Left ventricle myocardium superior (tissue), 1 donor: Measurements from ENCODE around the gene ZNF554. TPM values are rescaled to one million over a fixed set of nuclear protein-coding genes. Genes with fewer than 3 reads are reported as not detected.

ENCODE experiments used
- ATAC-seq: fragments of 200-7000 bp; cut with Tn5 transposase; one replicate; pipeline ENCODE4 v1.9.1; 2020; ENCODE audit warnings: mild to moderate bottlenecking, moderate library complexity
- DNase-seq: peaks from one replicate; pipeline ENCODE4 v3.0.0-alpha.2; 2020
- intact Hi-C: fragments of 100-400 bp; cut with micrococcal nuclease; formaldehyde crosslinking; loops from one replicate; pipeline ENCODE4 v1.11.0; 2022
- long read RNA-seq: library from polyadenylated mRNA; unstranded; transcript quantifications from one replicate; pipeline ENCODE4 v2.0.0, GENCODE V29; 2021
- total RNA-seq: library from RNA; stranded (reverse); fragmentation: NEBNext Ultra II Directional; extraction: Animal tissue kit (Norgen Biotek cat#: 25700); gene quantifications from one replicate; pipeline ENCODE4 v1.2.1, GENCODE V29; 2021
- donor health status: DM: no; HTN: yes; CAD: no; lungs with severe emphysema.

The ZNF554 gene
- total RNA-seq: 4.7 TPM
- long read RNA-seq, transcript ZNF554-201 (5 exons, 2,736 nt): major isoform, 6 of 17 reads
- long read RNA-seq, partial matches to known transcripts: 0 of 17 reads
- long read RNA-seq, other reads (novel, unspliced or antisense): 7 of 17 reads

DNA sequence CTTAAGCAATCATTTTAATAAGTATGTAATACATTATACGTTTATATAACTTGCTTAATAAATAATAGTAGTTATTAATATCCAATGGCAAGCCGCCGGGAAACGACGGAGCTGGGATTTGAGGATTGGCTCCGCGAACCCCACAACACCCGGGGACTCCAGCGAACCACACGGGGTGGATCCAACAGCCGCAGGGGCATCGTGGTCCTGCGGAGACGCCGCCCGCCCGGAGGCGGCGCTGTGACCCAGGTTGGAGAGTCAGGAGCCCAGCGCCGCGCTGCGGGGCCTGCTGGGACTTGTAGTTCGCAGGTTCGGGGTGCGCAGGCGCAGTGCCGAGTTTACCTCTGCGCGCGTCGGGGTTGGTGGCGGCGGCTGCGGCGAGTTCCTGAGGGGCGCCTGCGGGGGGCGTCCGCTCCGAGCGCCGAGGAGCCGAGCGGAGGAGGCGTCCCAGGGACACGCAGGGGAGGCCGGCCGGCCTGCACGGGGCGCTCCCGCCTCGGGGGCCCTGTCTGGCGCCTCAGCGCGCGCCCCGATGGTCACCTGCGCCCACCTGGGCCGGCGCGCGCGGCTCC is at the start of gene ZNF554:
ZNF554 (plus strand) TSS at position 329 of the 572 bp plus-strand sequence; CDS start at position 533, 204 bp downstream.
- DNase-seq: peak; percentile 100
- intact Hi-C loops: no loop called here
- peak; percentile 97 for ATAC-seq

GRCh38 chr19:2770055-2771013 is 49.3 kb upstream of the ZNF554 start:
- ATAC-seq (peak; percentile 78), DNase-seq (peak; percentile 78)
- intact Hi-C loops: no loop called here

GRCh38 chr19:2771786-2772674 is 47.6 kb upstream of the ZNF554 start:
- DNase-seq (peak; percentile 64), ATAC-seq (peak; percentile 22)
- intact Hi-C loops: no loop called here

GRCh38 chr19:2774083-2774679 is 45.5 kb upstream of the ZNF554 start:
- ATAC-seq (peak; percentile 65), DNase-seq (peak; percentile 83)
- intact Hi-C loops: no loop called here

DNA sequence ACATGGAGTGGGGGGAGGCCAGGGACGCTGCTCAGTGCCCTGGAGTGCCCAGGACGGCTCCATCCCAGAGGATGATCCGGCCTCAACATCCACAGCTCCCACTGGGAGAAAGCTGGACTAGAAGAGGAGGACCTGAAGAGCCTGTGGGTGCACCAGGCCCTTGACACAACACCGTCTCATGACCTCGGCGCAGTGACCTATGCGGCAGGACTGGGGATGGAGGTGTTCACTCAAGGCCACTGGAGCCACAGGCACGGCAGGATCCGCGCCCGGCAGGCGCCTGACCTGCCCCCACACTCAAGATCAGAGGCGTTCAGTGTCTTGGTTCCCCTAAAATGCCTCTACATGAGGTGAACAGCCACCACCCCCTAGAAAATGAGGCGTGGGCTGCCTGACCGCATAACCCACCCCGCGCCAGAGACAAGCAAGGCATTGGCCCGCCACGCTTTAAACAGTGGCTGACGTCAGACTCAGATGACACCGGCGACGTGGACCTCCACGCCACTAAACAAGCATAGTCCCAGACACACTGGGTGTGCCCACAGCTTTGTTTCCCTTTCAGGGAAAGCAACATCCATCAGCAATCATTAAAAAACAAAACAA is 44.6 kb upstream of the ZNF554 start:
- no peak for DNase-seq
- ATAC-seq: no peak
- intact Hi-C loops: no loop called here

DNA sequence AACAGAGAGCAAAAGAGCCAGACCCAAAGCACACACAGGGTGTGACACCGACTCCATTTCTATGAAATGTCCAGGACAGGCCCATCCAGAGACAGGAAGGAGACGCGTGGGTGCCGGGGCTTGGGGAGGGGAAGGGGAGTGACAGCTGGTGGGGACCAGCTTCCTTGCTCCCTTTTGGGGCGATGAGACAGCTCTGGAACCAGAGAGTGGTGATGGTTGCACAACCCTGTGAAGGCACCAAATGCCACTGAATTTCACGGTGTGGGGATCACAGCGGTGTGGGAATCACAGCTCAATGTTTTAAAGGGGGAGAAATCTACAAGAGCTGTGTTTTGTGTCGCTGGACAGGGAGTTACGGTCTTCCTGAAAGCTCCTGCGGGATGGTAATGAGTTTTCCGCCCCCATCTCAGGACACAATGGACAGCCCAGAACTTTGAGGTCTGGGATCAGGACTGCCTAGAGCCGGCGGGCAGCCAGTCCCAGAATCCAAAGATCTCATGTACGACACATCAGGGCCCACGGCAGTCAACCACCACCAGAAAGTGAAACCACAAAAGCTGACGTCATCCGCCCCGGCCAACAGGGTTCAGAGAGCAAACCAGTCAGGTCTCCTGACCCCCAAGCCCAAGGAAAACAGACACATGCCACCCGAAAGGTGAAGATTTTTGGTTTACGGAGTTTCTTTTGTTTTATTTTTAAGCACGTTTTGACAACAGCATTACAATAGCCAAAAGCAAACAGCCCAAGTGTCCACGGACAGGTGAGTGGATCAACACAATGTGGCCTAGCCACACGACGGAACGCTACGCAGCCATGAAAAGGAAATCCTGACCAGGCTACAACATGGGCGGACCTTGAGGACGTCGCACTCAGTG is 43.9 kb upstream of the ZNF554 start:
- ATAC-seq (peak; percentile 26), DNase-seq (peak; percentile 81)
- intact Hi-C loops: no loop called here

GRCh38 chr19:2777952-2778683 is 41.5 kb upstream of the ZNF554 start:
- intact Hi-C loops: no loop called here

GRCh38 chr19:2779121-2779740 is 40.4 kb upstream of the ZNF554 start:
- intact Hi-C loops: no loop called here
- no peak for ATAC-seq
- DNase-seq: no peak

More at GRCh38 chr19:2777952-2778683, 41.5 kb upstream of the ZNF554 start:
- DNase-seq: no peak
- ATAC-seq: no peak

GRCh38 chr19:2780284-2780683 is 39.4 kb upstream of the ZNF554 start:
- ATAC-seq (no peak), DNase-seq (no peak)
- intact Hi-C loops: no loop called here

GRCh38 chr19:2782329-2782935 is 37.2 kb upstream of the ZNF554 start:
- DNase-seq (no peak), ATAC-seq (no peak)
- intact Hi-C loops: no loop called here

DNA sequence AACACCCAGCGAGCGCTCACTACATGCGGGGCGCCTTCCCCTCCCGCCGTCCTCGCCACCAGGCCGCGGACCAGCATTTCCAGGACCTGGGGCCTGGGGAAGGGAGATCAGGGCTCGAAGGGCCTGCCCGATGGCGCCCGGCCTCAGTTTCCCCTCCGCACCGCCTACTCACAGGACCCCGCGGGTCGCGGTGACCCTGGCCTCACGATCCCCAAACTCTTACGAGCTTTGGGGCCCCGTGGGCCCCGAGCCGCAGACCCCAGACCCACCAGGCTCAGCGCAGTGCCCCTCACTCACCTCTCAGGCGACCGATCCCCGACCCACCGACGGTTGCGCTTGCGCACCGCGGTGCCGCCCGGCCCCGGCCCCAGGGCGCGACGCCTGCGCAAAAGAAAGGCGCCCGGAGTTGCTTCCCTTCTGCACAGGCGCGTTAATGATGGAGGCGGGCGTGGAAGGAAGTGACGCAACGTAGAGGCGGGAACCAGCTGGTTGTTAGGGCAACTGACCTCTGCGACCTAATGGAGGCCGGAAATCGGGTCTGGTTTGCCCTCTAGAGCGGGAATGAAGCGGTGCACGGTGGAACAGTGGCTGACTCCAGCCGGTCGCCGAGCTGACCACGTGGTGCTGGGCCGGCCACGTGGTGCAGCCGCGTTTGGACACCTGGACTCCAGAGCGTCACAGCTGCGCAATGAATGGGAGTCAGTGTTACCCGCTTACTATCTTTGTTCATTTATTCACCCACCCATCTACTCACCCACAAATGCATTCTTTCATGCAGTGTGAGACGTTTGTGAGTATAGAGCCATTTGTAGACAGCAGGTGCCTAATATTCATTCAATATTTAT is 36.5 kb upstream of the ZNF554 start, which contains the start of gene SGTA:
SGTA (minus strand) TSS at position 338 of the 845 bp plus-strand sequence. CDS start 14,205 bp downstream, outside the sequence.
- intact Hi-C loops: no loop called here
- ATAC-seq: peak; percentile 86
- DNase-seq: peak; percentile 97

DNA sequence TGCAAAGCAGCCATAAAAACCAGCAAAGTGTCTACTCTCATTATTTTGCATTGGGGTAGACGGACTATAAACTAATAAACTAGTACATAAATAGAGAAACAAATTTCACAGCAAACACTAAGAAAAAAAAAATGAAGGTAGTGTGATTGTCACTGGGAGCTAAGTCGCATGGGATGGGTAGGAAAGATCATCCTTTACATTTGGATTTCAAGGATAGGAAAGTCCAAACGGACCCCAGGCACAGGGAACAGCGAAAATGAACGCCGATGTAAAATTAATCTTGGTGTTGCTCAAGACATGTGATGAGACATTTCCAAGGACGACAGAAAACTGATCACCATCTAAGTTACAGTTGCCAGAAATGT is 35.9 kb upstream of the ZNF554 start:
- ATAC-seq: no peak
- DNase-seq: no peak
- intact Hi-C loops: no loop called here

- ATAC-seq: peak; percentile 89
- DNase-seq: peak; percentile 99
- intact Hi-C loops: no loop called here
These were observed 34.2 kb upstream of the ZNF554 start, which contains the start of gene THOP1 for GRCh38 chr19:2785244-2785997. THOP1 (plus strand) TSS chr19:2785503; CDS start chr19:2785663, 160 bp downstream.

- intact Hi-C loops: no loop called here
- DNase-seq (no peak), ATAC-seq (no peak)
These were observed 32.6 kb upstream of the ZNF554 start for GRCh38 chr19:2787115-2787514.
